RWPE2 (cell line): Measurements from ENCODE around the gene UBASH3A.
A peak's percentile ranks its signal among the peaks of the same experiment; 100 is the strongest.

Source experiments
- ATAC-seq: fragments of 200-7000 bp; cut with Tn5 transposase; 3 replicates; pipeline ENCODE4 v1.9.1; 2021; ENCODE audit warnings: low read depth
- DNase-seq: peaks from one replicate; pipeline ENCODE4 v3.0.0-alpha.2; 2020; ENCODE audit warnings: low spot score
- H3K27ac ChIP-seq: fragments of 450-650 bp; 2 replicates; pipeline ENCODE4 v1.5.1; 2017; ENCODE audit warnings: mild to moderate bottlenecking; ENCODE audit not compliant: poor library complexity, severe bottlenecking
- H3K27me3 ChIP-seq: fragments of 250-450 bp; sonication (Bioruptor Pico); 2 replicates; pipeline ENCODE4 v1.5.1; 2021; ENCODE audit warnings: mild to moderate bottlenecking, moderate library complexity; ENCODE audit not compliant: insufficient read depth, poor library complexity, severe bottlenecking
- H3K36me3 ChIP-seq: fragments of 250-450 bp; sonication (Bioruptor Pico); 2 replicates; pipeline ENCODE4 v1.5.1; 2020; ENCODE audit warnings: low read depth, mild to moderate bottlenecking, moderate library complexity
- H3K4me1 ChIP-seq: fragments of 250-450 bp; sonication (Bioruptor Pico); 2 replicates; pipeline ENCODE4 v1.5.1; 2021; ENCODE audit warnings: mild to moderate bottlenecking, moderate library complexity; ENCODE audit not compliant: insufficient read depth, poor library complexity, severe bottlenecking
- H3K4me3 ChIP-seq: fragments of 250-450 bp; sonication (Bioruptor Pico); 2 replicates; pipeline ENCODE4 v1.5.1; 2021; ENCODE audit warnings: mild to moderate bottlenecking, moderate library complexity; ENCODE audit not compliant: severe bottlenecking
- H3K9me3 ChIP-seq: fragments of 250-450 bp; sonication (Bioruptor Pico); 2 replicates; pipeline ENCODE4 v1.5.1; 2021; ENCODE audit warnings: mild to moderate bottlenecking, moderate library complexity; ENCODE audit not compliant: severe bottlenecking
- CTCF ChIP-seq: fragments of 450-650 bp; IDR thresholded peaks from one replicate; pipeline ENCODE4 v1.5.1; 2017; ENCODE audit warnings: mild to moderate bottlenecking, moderate library complexity; ENCODE audit not compliant: poor library complexity, severe bottlenecking

UBASH3A gene

GRCh38 chr21:42461881-42462877 lies 58.5 kb downstream of the UBASH3A start:
- Histone ChIP-seq H3K36me3 (no peaks in the 10 kb centered on the region), H3K27me3 (no peaks in the 10 kb centered on the region), H3K27ac (no peak overlapping the region), H3K4me3 (no peak overlapping the region), H3K9me3 (no peaks in the 10 kb centered on the region), H3K4me1 (no peaks in the 10 kb centered on the region)
- DNase-seq (peak; percentile 25), ATAC-seq (no peak)
- TF ChIP-seq CTCF: no peak

GRCh38 chr21:42463861-42464515 lies 60.3 kb downstream of the UBASH3A start:
- Histone ChIP-seq H3K9me3 (no peaks in the 10 kb centered on the region), H3K4me1 (no peaks in the 10 kb centered on the region), H3K27ac (no peak overlapping the region), H3K4me3 (no peak overlapping the region), H3K27me3 (no peaks in the 10 kb centered on the region), H3K36me3 (no peaks in the 10 kb centered on the region)
- ATAC-seq: no peak; the same call in 2 of the 3 replicates
- no peak for TF ChIP-seq CTCF
- no peak for DNase-seq

GRCh38 chr21:42465008-42465802 lies 61.5 kb downstream of the UBASH3A start:
- no peak for ATAC-seq
- no peak overlapping the region for H3K27ac ChIP-seq
- no peaks in the 10 kb centered on the region for H3K4me1 ChIP-seq
- H3K9me3 ChIP-seq: no peaks in the 10 kb centered on the region
- H3K27me3 ChIP-seq: no peaks in the 10 kb centered on the region
- no peak for DNase-seq
- no peak for TF ChIP-seq CTCF
- H3K4me3 ChIP-seq: no peak overlapping the region
- H3K36me3 ChIP-seq: no peaks in the 10 kb centered on the region

GRCh38 chr21:42465803-42466127 lies 62.1 kb downstream of the UBASH3A start:
- no peak for TF ChIP-seq CTCF
- Histone ChIP-seq H3K36me3 (no peaks in the 10 kb centered on the region), H3K9me3 (no peaks in the 10 kb centered on the region), H3K27me3 (no peaks in the 10 kb centered on the region), H3K4me1 (no peaks in the 10 kb centered on the region), H3K4me3 (no peak overlapping the region), H3K27ac (no peak overlapping the region)
- DNase-seq (no peak), ATAC-seq (no peak)
